IMR-90 (cell line): ENCODE results near the gene GNAI2. TPM values are rescaled to one million over a fixed set of nuclear protein-coding genes. Genes with fewer than 3 reads are reported as not detected.

Source experiments
- ATAC-seq: fragments of 200-7000 bp; cut with Tn5 transposase; 2 replicates; pipeline ENCODE4 v1.9.1; 2020; ENCODE audit warnings: low read depth, mild to moderate bottlenecking, moderate library complexity
- BruUV-seq: library from RNA; stranded (reverse); fragments of 400-500 nt; replicated peaks from 2 replicates; lab custom pipeline; 2021; lab: Mats Ljungman, UMichigan
- CTCF ChIA-PET: fragments of 300-600 bp; formaldehyde crosslinking; extraction: SDS; loops from one replicate; lab custom pipeline; 2021; ENCODE audit warnings: antibody characterized with exemption; lab: Yijun Ruan, JAX
- POLR2A ChIA-PET: fragments of 300-600 bp; sonication (Branson Sonifier 250); formaldehyde crosslinking; loops from one replicate; lab custom pipeline; 2022; ENCODE audit warnings: antibody characterized with exemption; ENCODE audit not compliant: unreplicated experiment; lab: Charles Lee
- DNase-seq: peaks from one replicate; pipeline ENCODE4 v3.0.0; 2013
- H2AFZ ChIP-seq: replicated peaks from 2 replicates; pipeline ENCODE3; 2013; ENCODE audit warnings: low read length, mild to moderate bottlenecking; ENCODE audit not compliant: poor library complexity
- H2AK5ac ChIP-seq: 2 replicates; pipeline ENCODE4 v1.6.1; 2013; ENCODE audit warnings: low read depth, low read length, inconsistent platforms
- H2AK9ac ChIP-seq: replicated peaks from 2 replicates; pipeline ENCODE3; 2013; ENCODE audit warnings: mild to moderate bottlenecking, low read depth, low read length, moderate library complexity; ENCODE audit not compliant: poor library complexity
- H2BK120ac ChIP-seq: 2 replicates; pipeline ENCODE4 v1.6.1; 2013; ENCODE audit warnings: low read depth, low read length, inconsistent platforms
- H2BK15ac ChIP-seq: 3 replicates; pipeline ENCODE4 v1.6.1; 2013; ENCODE audit warnings: low read depth, low read length, inconsistent platforms
- H2BK20ac ChIP-seq: 2 replicates; pipeline ENCODE4 v1.6.1; 2013; ENCODE audit warnings: low read depth, mild to moderate bottlenecking, inconsistent platforms, low read length, moderate library complexity
- H2BK5ac ChIP-seq: 2 replicates; pipeline ENCODE4 v1.6.1; 2013; ENCODE audit warnings: mild to moderate bottlenecking, low read depth, low read length, inconsistent platforms; ENCODE audit not compliant: poor library complexity, severe bottlenecking
- H3K14ac ChIP-seq: replicated peaks from 2 replicates; pipeline ENCODE4 v1.6.1; 2013; ENCODE audit warnings: low read depth, low read length, inconsistent platforms
- H3K18ac ChIP-seq: 2 replicates; pipeline ENCODE4 v1.6.1; 2013; ENCODE audit warnings: low read depth, low read length, control low read depth
- H3K23ac ChIP-seq: 2 replicates; pipeline ENCODE4 v1.6.1; 2013; ENCODE audit warnings: low read depth, low read length, inconsistent platforms
- H3K27ac ChIP-seq: 2 replicates; pipeline ENCODE4 v1.5.1; 2013; ENCODE audit warnings: mild to moderate bottlenecking, control low read depth, low read length; ENCODE audit not compliant: insufficient read depth
- H3K27me3 ChIP-seq: 2 replicates; pipeline ENCODE4 v1.6.1; 2013; ENCODE audit warnings: low read length; ENCODE audit not compliant: control insufficient read depth, insufficient read depth
- H3K36me3 ChIP-seq: 2 replicates; pipeline ENCODE4 v1.6.1; 2013; ENCODE audit warnings: low read length, mixed read lengths; ENCODE audit not compliant: control insufficient read depth, insufficient read depth
- H3K4ac ChIP-seq: 2 replicates; pipeline ENCODE4 v1.6.1; 2013; ENCODE audit warnings: low read depth, low read length, inconsistent platforms
- H3K4me1 ChIP-seq: 2 replicates; pipeline ENCODE4 v1.6.1; 2013; ENCODE audit warnings: low read length, mixed read lengths; ENCODE audit not compliant: control insufficient read depth, insufficient read depth
- H3K4me2 ChIP-seq: 2 replicates; pipeline ENCODE4 v1.6.1; 2013; ENCODE audit warnings: low read depth, mild to moderate bottlenecking, control low read depth, low read length, moderate library complexity
- H3K4me3 ChIP-seq: 2 replicates; pipeline ENCODE4 v1.5.1; 2013; ENCODE audit warnings: low read depth, mild to moderate bottlenecking, control low read depth, low read length, moderate library complexity; ENCODE audit not compliant: insufficient read depth
- H3K56ac ChIP-seq: 2 replicates; pipeline ENCODE4 v1.6.1; 2013; ENCODE audit warnings: low read length, inconsistent platforms; ENCODE audit not compliant: insufficient read depth; ENCODE audit errors: extremely low read depth
- H3K79me1 ChIP-seq, 2 experiments: 2 replicates each; pipeline ENCODE4 v1.6.1; 2013; ENCODE audit warnings: low read length in 2 of 2, inconsistent platforms in 1 of 2, low read depth in 1 of 2
- H3K9ac ChIP-seq: 2 replicates; pipeline ENCODE4 v1.6.1; 2013; ENCODE audit warnings: low read depth, low read length, control low read depth
- H3K9me1 ChIP-seq: 2 replicates; pipeline ENCODE4 v1.6.1; 2013; ENCODE audit warnings: low read length, inconsistent platforms; ENCODE audit not compliant: insufficient read depth
- H3K9me3 ChIP-seq: 2 replicates; pipeline ENCODE4 v1.6.1; 2013; ENCODE audit warnings: low read length; ENCODE audit not compliant: control insufficient read depth, insufficient read depth
- H4K20me1 ChIP-seq: 2 replicates; pipeline ENCODE4 v1.6.1; 2013; ENCODE audit warnings: low read length, inconsistent platforms; ENCODE audit not compliant: insufficient read depth
- H4K5ac ChIP-seq: 2 replicates; pipeline ENCODE4 v1.6.1; 2013; ENCODE audit warnings: mild to moderate bottlenecking, low read depth, low read length, control low read depth
- H4K8ac ChIP-seq, 2 experiments: 2 replicates each; pipeline ENCODE4 v1.6.1; 2013; ENCODE audit warnings: low read depth in 2 of 2, low read length in 2 of 2, control low read depth in 1 of 2, inconsistent platforms in 1 of 2
- H4K91ac ChIP-seq: 2 replicates; pipeline ENCODE4 v1.6.1; 2013; ENCODE audit warnings: low read depth, low read length, inconsistent platforms; ENCODE audit not compliant: insufficient read depth
- CHD1 ChIP-seq: IDR thresholded peaks from 2 replicates; pipeline ENCODE4 v1.6.1; 2012; ENCODE audit warnings: low read depth, low read length, improper control_type of control experiment
- MAFK ChIP-seq: IDR thresholded peaks from 2 replicates; pipeline ENCODE4 v1.6.1; 2012; ENCODE audit warnings: low read depth, low read length, improper control_type of control experiment
- MAZ ChIP-seq: IDR thresholded peaks from 2 replicates; pipeline ENCODE4 v1.6.1; 2012; ENCODE audit warnings: low read depth, mild to moderate bottlenecking, low read length, improper control_type of control experiment, moderate library complexity, borderline replicate concordance
- RCOR1 ChIP-seq: IDR thresholded peaks from 2 replicates; pipeline ENCODE4 v1.6.1; 2012; ENCODE audit warnings: mild to moderate bottlenecking, low read length, improper control_type of control experiment; ENCODE audit not compliant: insufficient replicate concordance
- RFX5 ChIP-seq: IDR thresholded peaks from 2 replicates; pipeline ENCODE4 v1.8.0; 2012; ENCODE audit warnings: low read depth, mild to moderate bottlenecking, low read length, moderate library complexity
- WGBS, 2 experiments: methylation state at CpG; one replicate each; pipeline versions ENCODE4 v1.1.5 to v1.1.7; 2013; ENCODE audit warnings: missing lambda C conversion rate in 2 of 2; ENCODE audit not compliant: insufficient read length in 1 of 2; ENCODE audit errors: extremely low coverage in 2 of 2; 5-methylcytosine and 5-hydroxymethylcytosine counted together
- dilution Hi-C: fragments of 300-500 bp; cut with HindIII; formaldehyde crosslinking; loops from one replicate; pipeline ENCODE4 v1.14.3; 2018; ENCODE audit warnings: low sequenced_read_pairs; ENCODE audit not compliant: unreplicated experiment
- in situ Hi-C: fragments of 300-500 bp; cut with MboI; formaldehyde crosslinking; loops from 3 replicates; pipeline ENCODE4 v1.14.3; 2019; ENCODE audit warnings: low sequenced_read_pairs, inconsistent platforms, mixed read lengths
- intact Hi-C: fragments of 100-400 bp; cut with micrococcal nuclease; formaldehyde crosslinking; loops from 2 replicates; pipeline ENCODE4 v1.10.0; 2022
- polyA plus RNA-seq, 3 experiments: library from polyadenylated mRNA; depleted of rRNA; stranded (reverse); fragments of >200 nt; gene quantifications; 2 replicates each; pipeline ENCODE4 v1.2.3, GENCODE V29; 2012; ENCODE audit warnings: low replicate concordance in 1 of 3
- total RNA-seq: library from RNA; depleted of rRNA; stranded (reverse); fragments of >200 nt; gene quantifications from 2 replicates; pipeline ENCODE4 v1.2.3, GENCODE V29; 2012

GNAI2 gene
- total and polyA plus RNA-seq, 2 of the 4 experiments (the other 2 are of a cell fraction), result 867 to 1,079 TPM

DNA sequence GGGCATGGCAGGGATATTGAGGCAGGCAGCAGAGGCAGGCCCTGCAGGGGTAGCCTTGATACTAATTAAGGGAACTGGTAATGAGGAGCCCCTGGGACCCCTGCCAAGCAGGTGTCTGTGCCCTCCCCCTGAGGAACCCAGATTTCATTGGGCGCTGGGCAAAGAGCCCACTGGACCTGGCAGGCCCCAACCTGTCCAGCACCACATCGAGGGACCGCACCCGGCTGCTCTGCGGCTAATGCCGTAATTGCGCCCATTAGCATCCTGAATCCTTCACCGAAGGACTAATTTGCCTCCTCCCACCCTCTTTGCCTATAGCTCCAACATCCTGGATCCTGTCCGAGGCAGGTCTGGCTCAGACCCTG, 19.2 kb downstream of the GNAI2 start:
- ATAC-seq, result no peak
- intact Hi-C loops, result no loop called here
- DNase-seq, result no peak
- H3K4me2 ChIP-seq, result no peak overlapping the region
- H3K9me1 ChIP-seq, result peaks cover 14% of the 10 kb centered on the region
- no peak overlapping the region for H2BK15ac ChIP-seq
- no peak overlapping the region for H2AK5ac ChIP-seq
- BruUV-seq, result no TSS peak
- TF ChIP-seq RFX5, result no peak
- TF ChIP-seq CHD1, result no peak
- TF ChIP-seq RCOR1, result no peak
- TF ChIP-seq MAZ, result no peak
- TF ChIP-seq MAFK, result no peak
- no peak overlapping the region for H3K27ac ChIP-seq
- H4K20me1 ChIP-seq, result peaks cover 58% of the 10 kb centered on the region
- H3K36me3 ChIP-seq, result peaks cover 58% of the 10 kb centered on the region
- no peak overlapping the region for H4K91ac ChIP-seq
- dilution Hi-C loops, result no loop called here
- H2BK5ac ChIP-seq, result peak overlapping the region; percentile 21
- no peak overlapping the region for H3K23ac ChIP-seq
- H3K14ac ChIP-seq, result no peak overlapping the region
- H3K9ac ChIP-seq, result no peak overlapping the region
- no peak overlapping the region for H2AFZ ChIP-seq
- H4K8ac ChIP-seq, result no peak overlapping the region
- no peaks in the 10 kb centered on the region for H3K9me3 ChIP-seq
- no peak overlapping the region for H3K18ac ChIP-seq
- no peak overlapping the region for H2BK120ac ChIP-seq
- CTCF ChIA-PET, result no interaction called here
- H3K4ac ChIP-seq, result 0 out of 2 replicates have a peak overlapping the region, but pooled peaks have one; percentile 42
- peaks cover 18 to 77% of the 10 kb centered on the region in 2 experiments for H3K79me1 ChIP-seq
- no peak overlapping the region for H2BK20ac ChIP-seq
- in situ Hi-C loops, result no loop called here
- no peak overlapping the region for H3K56ac ChIP-seq
- POLR2A ChIA-PET, result no interaction called here
- no peak overlapping the region for H2AK9ac ChIP-seq
- no peak overlapping the region for H3K4me3 ChIP-seq
- 89% methylated on average over 3 of the region's 9 CpGs; no CpG with 5 or more reads in 1 of the 2 experiments for WGBS, 2 experiments
- H4K5ac ChIP-seq, result no peak overlapping the region
- H3K27me3 ChIP-seq, result no peaks in the 10 kb centered on the region
- peaks cover 17% of the 10 kb centered on the region for H3K4me1 ChIP-seq
